HEK293 (cell line): Measurements from ENCODE around the gene GRHL3.

ENCODE experiments used
- GFI1B ChIP-seq: fragments of 450-650 bp; formaldehyde crosslinking; IDR thresholded peaks from 2 replicates; pipeline ENCODE4 v1.5.1; 2016; ENCODE audit warnings: missing biosample characterization, missing genetic modification characterization
- IKZF3 ChIP-seq: fragments of 450-650 bp; IDR thresholded peaks from 2 replicates; pipeline ENCODE4 v1.5.0; 2018; ENCODE audit warnings: missing biosample characterization, mild to moderate bottlenecking, missing genetic modification characterization, moderate library complexity
- INSM2 ChIP-seq: fragments of 450-650 bp; formaldehyde crosslinking; IDR thresholded peaks from 2 replicates; pipeline ENCODE4 v1.5.1; 2016; ENCODE audit warnings: missing biosample characterization, missing genetic modification characterization
- KLF1 ChIP-seq: fragments of 450-650 bp; formaldehyde crosslinking; IDR thresholded peaks from 2 replicates; pipeline ENCODE4 v1.5.1; 2016; ENCODE audit warnings: missing biosample characterization, missing genetic modification characterization
- SP3 ChIP-seq: fragments of 450-650 bp; formaldehyde crosslinking; IDR thresholded peaks from 2 replicates; pipeline ENCODE4 v1.5.1; 2016; ENCODE audit warnings: missing biosample characterization, missing genetic modification characterization
- SP7 ChIP-seq: fragments of 450-650 bp; formaldehyde crosslinking; IDR thresholded peaks from 2 replicates; pipeline ENCODE4 v1.5.1; 2016; ENCODE audit warnings: missing biosample characterization, missing genetic modification characterization
- ZBTB11 ChIP-seq: fragments of 450-650 bp; formaldehyde crosslinking; conservative IDR thresholded peaks from 2 replicates; pipeline ENCODE4 v1.5.1; 2016; ENCODE audit warnings: low read depth, missing biosample characterization, missing genetic modification characterization
- ZFP69B ChIP-seq: fragments of 450-650 bp; formaldehyde crosslinking; IDR thresholded peaks from 2 replicates; pipeline ENCODE4 v1.5.1; 2016; ENCODE audit warnings: missing biosample characterization, missing genetic modification characterization
- ZNF184 ChIP-seq: fragments of 450-650 bp; IDR thresholded peaks from 2 replicates; pipeline ENCODE4 v1.5.1; 2018; ENCODE audit warnings: missing biosample characterization, mild to moderate bottlenecking, missing genetic modification characterization
- ZNF214 ChIP-seq: fragments of 450-650 bp; formaldehyde crosslinking; IDR thresholded peaks from 2 replicates; pipeline ENCODE4 v1.5.1; 2017; ENCODE audit warnings: missing biosample characterization, mild to moderate bottlenecking, missing genetic modification characterization, borderline replicate concordance
- ZNF26 ChIP-seq: fragments of 450-650 bp; formaldehyde crosslinking; IDR thresholded peaks from 2 replicates; pipeline ENCODE4 v1.5.1; 2016; ENCODE audit warnings: missing biosample characterization, missing genetic modification characterization
- ZNF302 ChIP-seq: fragments of 450-650 bp; formaldehyde crosslinking; IDR thresholded peaks from 2 replicates; pipeline ENCODE4 v1.5.1; 2016; ENCODE audit warnings: missing biosample characterization, missing genetic modification characterization, low read depth
- ZNF423 ChIP-seq: fragments of 450-650 bp; formaldehyde crosslinking; IDR thresholded peaks from 2 replicates; pipeline ENCODE4 v1.5.1; 2016; ENCODE audit warnings: missing biosample characterization, missing genetic modification characterization
- ZNF48 ChIP-seq: fragments of 450-650 bp; formaldehyde crosslinking; IDR thresholded peaks from 2 replicates; pipeline ENCODE4 v1.5.1; 2016; ENCODE audit warnings: missing biosample characterization, missing genetic modification characterization
- ZNF530 ChIP-seq: fragments of 450-650 bp; formaldehyde crosslinking; IDR thresholded peaks from 2 replicates; pipeline ENCODE4 v1.5.1; 2016; ENCODE audit warnings: low read depth, missing biosample characterization, missing genetic modification characterization
- ZNF548 ChIP-seq: fragments of 450-650 bp; formaldehyde crosslinking; IDR thresholded peaks from 2 replicates; pipeline ENCODE4 v1.5.1; 2016; ENCODE audit warnings: missing biosample characterization, missing genetic modification characterization
- ZNF600 ChIP-seq: fragments of 450-650 bp; formaldehyde crosslinking; IDR thresholded peaks from 2 replicates; pipeline ENCODE4 v1.5.1; 2016; ENCODE audit warnings: missing biosample characterization, missing genetic modification characterization
- ZNF623 ChIP-seq: fragments of 450-650 bp; formaldehyde crosslinking; IDR thresholded peaks from 2 replicates; pipeline ENCODE4 v1.5.1; 2016; ENCODE audit warnings: missing biosample characterization, missing genetic modification characterization
- ZNF624 ChIP-seq: fragments of 450-650 bp; formaldehyde crosslinking; IDR thresholded peaks from 2 replicates; pipeline ENCODE4 v1.5.1; 2017; ENCODE audit warnings: missing biosample characterization, missing genetic modification characterization
- ZNF629 ChIP-seq: fragments of 450-650 bp; formaldehyde crosslinking; IDR thresholded peaks from 2 replicates; pipeline ENCODE4 v1.5.1; 2017; ENCODE audit warnings: missing biosample characterization, missing genetic modification characterization
- ZNF660 ChIP-seq: fragments of 450-650 bp; IDR thresholded peaks from 2 replicates; pipeline ENCODE4 v1.5.1; 2018; ENCODE audit warnings: missing biosample characterization, mild to moderate bottlenecking, missing genetic modification characterization
- ZNF776 ChIP-seq: fragments of 450-650 bp; formaldehyde crosslinking; IDR thresholded peaks from 2 replicates; pipeline ENCODE4 v1.5.0; 2017; ENCODE audit warnings: missing biosample characterization, missing genetic modification characterization, borderline replicate concordance
- ZNF837 ChIP-seq: fragments of 450-650 bp; formaldehyde crosslinking; IDR thresholded peaks from 2 replicates; pipeline ENCODE4 v1.5.1; 2016; ENCODE audit warnings: missing biosample characterization, missing genetic modification characterization
- ZSCAN16 ChIP-seq: fragments of 450-650 bp; formaldehyde crosslinking; IDR thresholded peaks from 2 replicates; pipeline ENCODE4 v1.5.1; 2016; ENCODE audit warnings: missing biosample characterization, missing genetic modification characterization
- ZSCAN30 ChIP-seq: fragments of 450-650 bp; IDR thresholded peaks from 2 replicates; pipeline ENCODE4 v1.5.1; 2018; ENCODE audit warnings: missing biosample characterization, mild to moderate bottlenecking, missing genetic modification characterization, moderate library complexity
- TF ChIP-seq, protein P1 (sequence below): fragments of 450-650 bp; formaldehyde crosslinking; IDR thresholded peaks from 2 replicates; pipeline ENCODE4 v1.5.1; 2016; ENCODE audit warnings: missing biosample characterization, missing genetic modification characterization
- TF ChIP-seq, protein P2 (sequence below): fragments of 450-650 bp; formaldehyde crosslinking; IDR thresholded peaks from 2 replicates; pipeline ENCODE4 v1.5.1; 2016; ENCODE audit warnings: missing biosample characterization, missing genetic modification characterization
- TF ChIP-seq, protein P3 (sequence below): fragments of 450-650 bp; formaldehyde crosslinking; IDR thresholded peaks from 2 replicates; pipeline ENCODE4 v1.5.1; 2016; ENCODE audit warnings: missing biosample characterization, missing genetic modification characterization

GRHL3 gene

GRCh38 chr1:24289937-24290595, 29.1 kb upstream of the GRHL3 start (continued):
- TF ChIP-seq, protein P1, sequence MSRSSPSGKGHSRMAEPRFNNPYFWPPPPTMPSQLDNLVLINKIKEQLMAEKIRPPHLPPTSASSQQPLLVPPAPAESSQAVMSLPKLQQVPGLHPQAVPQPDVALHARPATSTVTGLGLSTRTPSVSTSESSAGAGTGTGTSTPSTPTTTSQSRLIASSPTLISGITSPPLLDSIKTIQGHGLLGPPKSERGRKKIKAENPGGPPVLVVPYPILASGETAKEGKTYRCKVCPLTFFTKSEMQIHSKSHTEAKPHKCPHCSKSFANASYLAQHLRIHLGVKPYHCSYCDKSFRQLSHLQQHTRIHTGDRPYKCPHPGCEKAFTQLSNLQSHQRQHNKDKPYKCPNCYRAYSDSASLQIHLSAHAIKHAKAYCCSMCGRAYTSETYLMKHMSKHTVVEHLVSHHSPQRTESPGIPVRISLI (tag by site-specific recombination) = peak; percentile 24; the same call in 1 of the 2 replicates
- no peak for TF ChIP-seq ZNF26
- TF ChIP-seq ZNF530 = no peak
- TF ChIP-seq ZNF302 (tag by site-specific recombination) = no peak
- TF ChIP-seq ZNF623 (tag by site-specific recombination) = no peak
- peak; percentile 75 for TF ChIP-seq GFI1B (tag by site-specific recombination)
- TF ChIP-seq ZNF548 (tag by site-specific recombination) = no peak
- TF ChIP-seq, protein P2, sequence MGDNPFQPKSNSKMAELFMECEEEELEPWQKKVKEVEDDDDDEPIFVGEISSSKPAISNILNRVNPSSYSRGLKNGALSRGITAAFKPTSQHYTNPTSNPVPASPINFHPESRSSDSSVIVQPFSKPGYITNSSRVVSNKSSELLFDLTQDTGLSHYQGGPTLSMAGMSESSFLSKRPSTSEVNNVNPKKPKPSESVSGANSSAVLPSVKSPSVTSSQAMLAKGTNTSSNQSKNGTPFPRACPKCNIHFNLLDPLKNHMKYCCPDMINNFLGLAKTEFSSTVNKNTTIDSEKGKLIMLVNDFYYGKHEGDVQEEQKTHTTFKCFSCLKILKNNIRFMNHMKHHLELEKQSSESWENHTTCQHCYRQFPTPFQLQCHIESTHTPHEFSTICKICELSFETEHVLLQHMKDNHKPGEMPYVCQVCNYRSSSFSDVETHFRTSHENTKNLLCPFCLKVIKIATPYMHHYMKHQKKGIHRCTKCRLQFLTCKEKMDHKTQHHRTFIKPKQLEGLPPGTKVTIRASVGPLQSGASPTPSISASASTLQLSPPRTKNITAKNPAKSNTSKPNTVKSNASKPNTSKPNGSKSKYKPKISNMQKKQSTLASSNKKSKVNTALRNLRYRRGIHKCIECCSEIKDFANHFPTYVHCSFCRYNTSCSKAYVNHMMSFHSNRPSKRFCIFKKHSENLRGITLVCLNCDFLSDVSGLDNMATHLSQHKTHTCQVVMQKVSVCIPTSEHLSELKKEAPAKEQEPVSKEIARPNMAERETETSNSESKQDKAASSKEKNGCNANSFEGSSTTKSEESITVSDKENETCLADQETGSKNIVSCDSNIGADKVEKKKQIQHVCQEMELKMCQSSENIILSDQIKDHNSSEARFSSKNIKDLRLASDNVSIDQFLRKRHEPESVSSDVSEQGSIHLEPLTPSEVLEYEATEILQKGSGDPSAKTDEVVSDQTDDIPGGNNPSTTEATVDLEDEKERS (tag by site-specific recombination) = no peak
- no peak for TF ChIP-seq ZNF776
- peak; percentile 71 for TF ChIP-seq ZFP69B (tag by site-specific recombination)
- peak; percentile 86 for TF ChIP-seq ZNF660 (tag by site-specific recombination)
- TF ChIP-seq ZNF837 (tag by site-specific recombination) = no peak
- TF ChIP-seq ZNF600 (tag by site-specific recombination) = peak; percentile 95
- TF ChIP-seq ZSCAN16 = no peak
- peak; percentile 54; the same call in 1 of the 2 replicates for TF ChIP-seq KLF1 (tag by site-specific recombination)
- TF ChIP-seq ZNF48 (tag by site-specific recombination) = no peak
- TF ChIP-seq ZBTB11 (tag by site-specific recombination) = no peak
- peak; percentile 99 for TF ChIP-seq ZNF423 (tag by site-specific recombination)
- TF ChIP-seq ZNF624 = no peak
- peak; percentile 91 for TF ChIP-seq IKZF3
- no peak for TF ChIP-seq ZNF214 (tag by site-specific recombination)
- peak; percentile 75; the same call in 1 of the 2 replicates for TF ChIP-seq ZNF184 (tag by site-specific recombination)
- TF ChIP-seq, protein P3, sequence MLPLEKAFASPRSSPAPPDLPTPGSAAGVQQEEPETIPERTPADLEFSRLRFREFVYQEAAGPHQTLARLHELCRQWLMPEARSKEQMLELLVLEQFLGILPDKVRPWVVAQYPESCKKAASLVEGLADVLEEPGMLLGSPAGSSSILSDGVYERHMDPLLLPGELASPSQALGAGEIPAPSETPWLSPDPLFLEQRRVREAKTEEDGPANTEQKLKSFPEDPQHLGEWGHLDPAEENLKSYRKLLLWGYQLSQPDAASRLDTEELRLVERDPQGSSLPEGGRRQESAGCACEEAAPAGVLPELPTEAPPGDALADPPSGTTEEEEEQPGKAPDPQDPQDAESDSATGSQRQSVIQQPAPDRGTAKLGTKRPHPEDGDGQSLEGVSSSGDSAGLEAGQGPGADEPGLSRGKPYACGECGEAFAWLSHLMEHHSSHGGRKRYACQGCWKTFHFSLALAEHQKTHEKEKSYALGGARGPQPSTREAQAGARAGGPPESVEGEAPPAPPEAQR (tag by site-specific recombination) = no peak
- TF ChIP-seq INSM2 (tag by site-specific recombination) = peak; percentile 91
- peak; percentile 84 for TF ChIP-seq SP7 (tag by site-specific recombination)
- TF ChIP-seq ZSCAN30 (tag by site-specific recombination) = 0 out of 2 replicates have a peak, but pooled peaks have one; percentile 23
- TF ChIP-seq ZNF629 (tag by site-specific recombination) = peak; percentile 87
- TF ChIP-seq SP3 = no peak
